Measurements from ENCODE around the gene IL17RA.

- no peak for TF ChIP-seq CTCF (IDR thresholded peaks at IDR 0.05)
- TF ChIP-seq POLR2A (IDR thresholded peaks at IDR 0.05): no peak
- no peak for TF ChIP-seq EP300 (IDR thresholded peaks at IDR 0.05)
Observed at GRCh38 chr22:17115236-17115635, 30.4 kb downstream of the IL17RA start.

All from tibial nerve (tissue), 4 donors.